ENCODE measurements around the gene SULT1A3.
"Not testable (repeated sequence)": the region's sequence is repeated elsewhere in the genome, so short reads cannot be mapped to it uniquely, and the experiment has no call there.

Gene SULT1A3

DNA sequence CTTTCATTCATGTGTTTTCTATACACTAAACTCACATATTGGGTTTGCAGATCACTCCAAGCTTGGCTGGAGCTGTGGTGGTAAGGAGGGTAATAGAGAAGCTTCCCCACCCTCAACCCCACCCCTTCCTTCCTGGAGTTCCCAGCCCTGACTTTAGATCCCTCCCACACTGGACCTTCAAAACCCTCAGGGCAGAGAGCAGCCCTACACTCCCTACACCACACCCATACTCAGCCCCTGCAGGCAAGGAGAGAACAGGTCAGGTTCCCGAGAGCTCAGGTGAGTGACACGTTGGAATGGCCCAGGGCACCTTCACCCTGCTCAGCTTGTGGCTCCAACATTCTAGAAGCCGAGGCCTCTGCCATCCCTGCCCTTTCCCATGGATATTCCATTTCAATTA, at the start of gene SULT1A3:
TSS of gene SULT1A3 (plus strand) at position 207 of the 400 bp plus-strand sequence. CDS start 1,474 bp downstream, outside the sequence.
- not testable (repeated sequence) for DNase-seq (ENCODE audit: low spot score)

DNA sequence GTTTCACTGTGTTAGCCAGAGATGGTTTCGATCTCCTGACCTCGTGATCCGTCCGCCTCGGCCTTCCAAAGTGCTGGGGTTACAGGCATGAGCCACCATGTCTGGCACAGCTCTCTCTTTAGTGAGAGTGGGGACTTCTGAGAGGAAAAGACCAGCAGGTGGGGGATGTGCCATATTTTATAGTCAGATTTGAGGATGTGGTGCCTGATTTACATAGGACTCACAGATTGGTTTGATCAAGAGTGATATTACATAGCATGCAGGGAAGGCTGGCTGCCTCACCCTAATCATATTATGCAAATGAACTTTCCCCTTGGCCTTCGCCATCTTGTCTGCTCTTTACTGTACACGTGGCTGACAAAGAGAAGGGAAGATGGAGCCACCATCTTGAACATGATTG, 48.0 kb upstream of the SULT1A3 start:
- no peak for DNase-seq (ENCODE audit: low spot score)

DNA sequence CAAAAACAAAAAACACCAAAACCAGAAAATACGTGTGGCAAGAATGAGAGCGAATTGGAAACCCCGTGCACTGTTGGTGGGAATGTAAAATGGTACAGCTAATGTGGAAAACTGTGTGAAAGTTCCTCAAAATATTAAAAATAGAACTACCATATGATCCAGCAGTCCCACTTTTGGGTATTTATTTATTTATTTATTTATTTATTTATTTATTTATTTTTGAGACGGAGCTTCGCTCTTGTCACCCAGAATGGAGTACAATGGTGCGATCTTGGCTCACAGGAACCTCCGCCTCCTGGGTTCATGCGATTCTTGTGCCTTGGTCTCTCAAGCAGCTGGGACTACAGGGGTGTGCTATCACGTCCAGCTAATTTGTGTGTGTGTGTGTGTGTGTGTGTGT, 46.5 kb upstream of the SULT1A3 start:
- no peak for DNase-seq (ENCODE audit: low spot score)

DNA sequence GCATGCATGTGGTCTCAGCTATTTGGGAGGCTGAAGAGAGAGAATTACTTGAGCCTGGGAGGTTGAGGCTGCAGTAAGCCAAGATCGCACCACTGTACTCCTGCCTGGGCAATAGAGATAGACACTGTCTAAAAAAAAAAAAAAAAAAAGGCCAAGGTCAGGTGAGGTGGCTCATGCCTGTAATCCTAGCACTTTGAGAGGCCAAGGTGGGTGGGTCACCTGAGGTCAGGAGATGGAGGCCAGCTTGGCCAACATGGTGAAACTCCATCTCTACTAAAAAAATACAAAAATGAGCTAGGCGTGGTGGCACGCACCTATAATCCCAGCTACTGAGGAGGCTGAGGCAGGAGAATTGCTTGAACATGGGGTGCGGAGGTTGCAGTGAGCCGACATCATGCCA, 43.9 kb upstream of the SULT1A3 start:
- no peak for DNase-seq (ENCODE audit: low spot score)

DNA sequence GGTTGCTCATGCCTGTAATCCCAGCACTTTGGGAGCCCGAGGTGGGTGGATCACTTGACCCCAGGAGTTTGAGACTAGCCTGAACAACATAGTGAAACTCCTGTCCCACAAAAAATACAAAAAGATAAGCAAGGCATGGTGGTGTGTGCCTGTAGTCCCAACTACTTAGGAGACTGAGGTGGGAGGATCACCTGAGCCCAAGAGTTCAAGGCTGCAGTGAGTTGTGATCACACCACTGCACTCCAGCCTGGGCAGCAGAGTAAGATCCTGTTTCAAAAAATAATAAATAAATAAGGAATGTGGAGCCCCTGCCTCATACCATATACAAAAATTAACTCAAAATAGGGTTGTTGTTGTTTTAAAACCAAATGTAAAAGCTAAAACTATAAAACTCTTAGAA, 41.8 kb upstream of the SULT1A3 start:
- no peak for DNase-seq (ENCODE audit: low spot score)

DNA sequence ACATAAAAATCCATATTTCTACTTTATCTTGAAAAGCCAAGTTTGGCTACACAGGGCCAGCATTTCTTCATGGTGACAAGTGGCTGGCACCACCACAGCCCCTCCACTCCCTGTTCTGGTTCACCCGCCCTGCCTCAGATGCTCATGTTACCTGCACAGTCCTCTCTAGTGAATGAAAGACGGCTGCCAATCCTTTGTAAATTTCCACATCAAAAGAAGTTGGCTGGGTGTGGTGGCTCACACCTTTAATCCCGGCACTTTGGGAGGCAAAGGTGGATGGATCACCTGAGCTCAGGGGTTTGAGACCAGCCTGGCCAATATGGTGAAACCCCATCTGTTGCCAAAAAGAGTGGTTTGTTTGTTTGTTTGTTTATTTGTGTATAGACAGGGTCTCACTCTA, 35.5 kb upstream of the SULT1A3 start:
- DNase-seq (ENCODE audit: low spot score) = no peak

DNA sequence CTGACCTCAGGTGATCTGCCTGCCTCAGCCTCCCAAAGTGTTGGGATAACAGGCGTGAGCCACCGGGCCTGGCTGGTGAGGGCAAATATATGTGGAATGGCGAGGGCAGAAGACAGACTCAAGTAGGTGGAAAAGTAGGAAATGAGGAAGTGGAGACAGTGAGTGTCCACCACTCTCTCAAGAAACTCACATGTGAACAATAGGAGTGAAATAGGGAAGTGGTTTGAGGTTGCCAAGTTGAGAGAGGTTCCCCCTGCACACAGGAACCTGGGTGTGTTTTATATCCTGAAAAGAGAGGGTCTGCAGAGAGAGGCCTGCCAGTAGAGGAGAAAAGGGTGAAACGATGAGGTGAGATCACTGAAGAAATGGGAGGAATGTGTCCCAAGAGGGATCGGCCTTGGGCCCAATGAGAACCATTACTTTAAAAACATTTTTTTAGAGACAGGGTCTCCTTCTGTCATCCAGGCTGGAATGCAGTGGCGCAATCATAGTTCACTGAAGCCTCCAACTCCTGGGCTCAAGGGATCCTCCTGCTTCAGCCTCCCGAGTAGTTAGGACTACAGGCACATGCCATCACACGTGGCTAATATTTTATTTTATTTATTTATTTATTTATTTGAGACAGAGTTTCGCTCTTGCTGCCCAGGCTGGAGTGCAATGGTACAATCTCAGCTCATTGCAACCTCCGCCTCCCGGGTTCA, 32.7 kb upstream of the SULT1A3 start:
- no peak for DNase-seq (ENCODE audit: low spot score)

DNA sequence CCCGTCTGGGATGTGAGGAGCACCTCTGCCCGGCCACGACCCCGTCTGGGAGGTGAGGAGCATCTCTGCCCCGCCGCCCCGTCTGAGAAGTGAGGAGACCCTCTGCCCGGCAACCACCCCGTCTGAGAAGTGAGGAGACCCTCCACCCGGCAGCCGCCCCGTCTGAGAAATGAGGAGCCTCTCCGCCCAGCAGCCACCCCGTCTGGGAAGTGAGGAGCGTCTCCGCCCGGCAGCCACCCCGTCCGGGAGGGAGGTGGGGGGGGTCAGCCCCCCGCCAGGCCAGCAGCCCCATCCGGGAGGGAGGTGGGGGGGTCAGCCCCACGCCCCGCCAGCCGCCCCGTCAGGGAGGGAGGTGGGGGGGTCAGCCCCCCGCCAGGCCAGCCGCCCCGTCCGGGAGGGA, 30.3 kb upstream of the SULT1A3 start:
- DNase-seq (ENCODE audit: low spot score) = not testable (repeated sequence)

DNA sequence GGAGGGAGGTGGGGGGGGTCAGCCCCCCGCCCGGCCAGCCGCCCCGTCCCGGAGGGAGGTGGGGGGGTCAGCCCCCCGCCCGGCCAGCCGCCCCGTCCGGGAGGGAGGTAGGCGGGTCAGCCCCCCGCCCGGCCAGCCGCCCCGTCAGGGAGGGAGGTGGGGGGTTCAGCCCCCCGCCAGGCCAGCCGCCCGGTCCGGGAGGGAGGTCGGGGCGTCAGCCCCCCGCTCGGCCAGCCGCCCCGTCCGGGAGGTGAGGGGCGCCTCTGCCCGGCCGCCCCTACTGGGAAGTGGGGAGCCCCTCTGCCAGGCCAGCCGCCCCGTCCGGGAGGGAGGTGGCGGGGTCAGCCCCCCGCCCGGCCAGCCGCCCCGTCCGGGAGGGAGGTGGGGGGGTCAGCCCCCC, 29.6 kb upstream of the SULT1A3 start:
- not testable (repeated sequence) for DNase-seq (ENCODE audit: low spot score)

DNA sequence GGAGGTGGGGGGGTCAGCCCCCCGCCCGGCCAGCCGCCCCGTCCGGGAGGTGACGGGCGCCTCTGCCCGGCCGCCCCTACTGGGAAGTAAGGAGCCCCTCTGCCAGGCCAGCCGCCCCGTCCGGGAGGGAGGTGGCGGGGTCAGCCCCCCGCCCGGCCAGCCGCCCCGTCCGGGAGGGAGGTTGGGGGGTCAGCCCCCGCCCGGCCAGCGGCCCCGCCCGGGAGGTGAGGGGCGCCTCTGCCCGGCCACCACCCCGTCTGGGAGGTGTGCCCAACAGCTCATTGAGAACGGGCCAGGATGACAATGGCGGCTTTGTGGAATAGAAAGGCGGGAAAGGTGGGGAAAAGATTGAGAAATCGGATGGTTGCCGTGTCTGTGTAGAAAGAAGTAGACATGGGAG, 28.9 kb upstream of the SULT1A3 start:
- DNase-seq (ENCODE audit: low spot score) = not testable (repeated sequence)

DNA sequence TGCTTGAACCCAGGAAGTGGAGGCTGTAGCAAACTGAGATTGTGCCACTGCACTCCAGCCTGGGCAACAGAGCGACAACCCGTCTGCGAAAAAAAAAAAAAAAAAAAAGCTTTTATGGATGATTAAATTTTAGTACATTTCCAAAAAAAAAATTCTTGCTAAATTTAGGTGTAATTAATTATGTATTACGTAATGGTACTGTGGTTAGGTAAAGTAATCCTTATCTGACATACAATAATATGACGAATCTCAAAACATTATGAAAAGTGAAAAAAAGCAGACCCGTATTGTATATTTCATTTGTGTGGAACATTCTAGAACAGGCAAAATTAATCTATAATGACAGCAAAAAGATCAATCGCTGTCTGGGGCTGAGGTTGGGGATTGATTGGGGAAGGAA, 26.0 kb upstream of the SULT1A3 start:
- no peak for DNase-seq (ENCODE audit: low spot score)

DNA sequence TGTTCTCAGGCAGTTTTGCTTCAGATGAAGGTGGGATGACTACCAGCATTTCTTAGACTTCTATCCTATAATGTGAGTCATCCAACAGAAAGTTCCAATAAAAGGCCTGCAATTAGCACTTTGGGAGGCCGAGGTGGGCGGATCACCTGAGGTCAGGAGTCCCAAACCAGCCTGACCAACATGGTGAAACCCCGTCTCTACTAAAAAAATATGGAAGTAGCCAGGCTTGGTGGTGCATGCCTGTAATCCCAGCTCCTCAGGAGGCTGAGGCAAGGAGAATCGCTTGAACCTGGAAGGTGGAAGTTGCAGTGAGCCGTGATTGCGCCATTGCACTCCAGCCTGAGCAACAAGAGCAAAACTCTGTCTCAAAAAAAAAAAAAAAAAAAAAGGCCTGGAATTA, 22.2 kb upstream of the SULT1A3 start:
- DNase-seq (ENCODE audit: low spot score) = not testable (repeated sequence)

DNA sequence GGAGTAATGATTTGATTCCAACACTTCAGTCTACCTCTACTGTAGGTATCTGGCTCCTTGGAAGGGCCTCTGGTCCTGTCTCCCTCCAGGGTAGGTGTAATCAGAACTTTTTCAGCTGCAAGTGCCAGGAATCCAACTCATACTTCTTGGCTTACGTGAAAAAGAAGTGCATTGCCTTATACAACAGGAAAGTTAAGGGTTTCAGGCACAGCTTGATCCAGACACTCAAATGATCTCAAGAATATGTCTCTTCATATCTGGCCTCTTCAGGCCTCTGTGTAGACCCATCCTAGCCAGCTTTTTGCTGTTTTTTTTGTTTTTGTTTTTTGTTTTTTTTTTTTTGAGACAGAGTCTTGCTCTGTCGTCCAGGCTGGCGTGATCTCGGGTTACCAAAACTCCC, 19.9 kb upstream of the SULT1A3 start:
- no peak for DNase-seq (ENCODE audit: low spot score)

DNA sequence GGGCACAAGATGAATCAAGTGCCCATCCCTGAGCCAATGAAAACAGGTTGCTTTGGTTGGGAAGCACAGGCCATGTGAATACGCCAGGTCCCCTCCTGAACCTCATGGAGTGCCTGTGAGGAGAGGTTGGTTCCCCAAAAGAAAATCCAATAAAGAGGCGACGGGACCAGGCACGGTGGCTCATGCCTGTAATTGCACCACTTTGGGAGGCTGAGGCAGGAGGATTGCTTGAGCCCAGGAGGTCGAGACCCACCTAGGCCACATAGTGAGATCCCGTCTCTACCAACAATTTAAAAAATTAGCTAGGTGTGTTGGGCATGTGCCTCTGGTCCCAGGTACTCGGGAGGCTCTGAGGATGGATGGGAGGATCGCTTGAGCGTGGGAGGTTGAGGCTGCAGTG, 19.1 kb upstream of the SULT1A3 start:
- DNase-seq (ENCODE audit: low spot score) = no peak

DNA sequence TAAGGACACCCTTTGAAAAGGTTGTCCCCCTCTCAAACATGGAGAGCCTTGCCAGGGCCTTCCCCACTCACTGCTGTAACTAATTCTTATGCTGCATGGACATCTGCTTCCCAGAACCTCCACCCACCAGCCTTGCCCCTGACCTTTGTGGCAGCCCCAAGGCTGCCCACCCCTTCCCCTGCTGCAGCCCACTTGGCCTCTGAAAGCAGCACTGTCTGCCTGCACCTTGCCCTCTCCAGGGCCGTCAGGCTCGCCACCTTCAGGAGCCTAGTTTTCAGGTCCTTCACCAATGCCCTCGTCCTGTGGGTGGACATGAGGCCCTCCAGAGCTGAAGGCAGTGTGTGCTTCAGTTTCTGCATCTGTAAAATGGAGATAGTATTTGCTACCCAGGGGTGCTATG, 18.3 kb upstream of the SULT1A3 start:
- DNase-seq (ENCODE audit: low spot score) = no peak

DNA sequence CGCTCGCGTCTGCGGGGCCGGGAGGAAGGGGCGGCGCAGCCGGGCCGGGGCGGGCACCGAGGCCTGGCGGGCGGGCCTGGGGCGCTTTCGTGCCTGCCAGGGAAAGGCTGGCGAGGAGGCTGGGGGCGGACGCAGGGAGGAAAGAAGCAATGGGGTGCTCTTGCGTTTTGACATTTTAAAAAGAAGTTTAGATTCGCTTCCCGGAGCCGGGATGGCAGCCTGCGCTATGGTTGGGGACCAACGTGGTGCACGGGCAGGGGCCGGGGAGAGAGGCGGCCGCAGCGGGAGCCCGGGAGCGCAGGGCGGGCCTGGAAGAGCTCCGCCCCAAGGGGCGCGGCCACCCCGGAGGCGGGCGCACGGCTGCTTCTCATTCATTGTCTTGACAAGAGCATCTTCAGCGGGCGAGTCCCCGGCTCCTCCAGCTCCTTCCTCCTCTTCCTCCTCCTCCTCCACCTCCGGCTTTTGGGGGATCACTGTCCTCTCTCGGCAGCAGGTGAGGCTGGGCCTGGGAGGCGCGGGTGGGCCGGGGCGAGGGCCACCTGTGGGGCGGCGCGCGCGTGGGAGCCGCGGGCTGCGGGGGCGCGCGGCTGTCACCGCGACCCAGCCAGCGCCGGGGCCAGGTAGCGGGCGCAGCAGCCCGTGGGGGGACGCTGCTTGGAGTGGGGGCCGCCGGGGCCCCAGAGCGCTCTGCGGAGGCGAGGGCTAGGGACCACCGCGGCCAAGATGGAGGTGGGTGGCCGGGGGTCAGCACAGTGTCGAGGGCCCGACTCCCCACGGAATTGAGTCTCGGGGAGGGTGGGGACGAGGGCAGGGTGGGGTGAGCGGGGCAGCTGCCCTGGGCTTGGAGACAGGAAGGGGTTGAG, 15.6 kb upstream of the SULT1A3 start, which contains the start of gene CORO1A:
TSS of gene CORO1A (plus strand) at position 370 of the 863 bp plus-strand sequence. CDS start 1,608 bp downstream, outside the sequence.
- peak; percentile 75 for DNase-seq (ENCODE audit: low spot score)

DNA sequence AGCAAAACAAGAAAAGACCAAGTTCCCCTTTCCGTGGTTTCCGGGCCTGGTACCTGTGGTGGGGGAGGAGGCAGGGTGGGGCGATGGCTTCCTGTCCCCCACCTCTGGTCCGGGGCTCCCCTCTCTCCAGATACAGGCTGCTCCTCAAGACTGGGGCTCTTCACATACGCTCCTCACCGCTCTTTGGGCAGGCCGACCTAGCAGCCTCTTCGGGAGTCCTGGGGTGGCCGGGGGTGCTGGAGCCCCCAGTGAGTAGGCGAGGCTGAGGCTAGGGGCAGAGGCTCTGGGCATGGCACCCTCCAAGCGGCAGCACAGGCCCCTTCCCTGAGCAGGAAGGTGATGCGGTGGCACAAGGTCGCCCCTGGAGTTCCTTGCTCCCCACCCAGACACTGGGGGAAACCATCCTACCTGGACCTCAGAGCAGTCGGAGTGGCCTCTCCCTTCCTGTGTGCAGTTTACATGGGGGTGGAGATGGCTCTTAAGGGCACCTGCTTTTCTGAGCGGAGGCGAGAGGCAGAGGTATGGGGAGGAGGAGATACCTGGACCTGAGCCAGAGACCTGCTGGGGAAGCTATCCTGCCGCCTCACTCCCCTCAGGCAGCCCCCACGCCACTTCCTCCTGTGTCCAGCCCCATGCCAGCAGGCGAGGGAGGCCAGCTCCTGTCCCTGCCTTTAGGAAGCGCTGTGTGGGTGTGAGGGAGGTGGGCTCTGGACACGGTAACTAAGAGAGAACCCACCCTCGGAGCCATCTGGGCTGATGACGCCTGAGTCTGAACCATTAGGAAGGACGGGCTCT, 14.8 kb upstream of the SULT1A3 start:
- no peak for DNase-seq (ENCODE audit: low spot score)

DNA sequence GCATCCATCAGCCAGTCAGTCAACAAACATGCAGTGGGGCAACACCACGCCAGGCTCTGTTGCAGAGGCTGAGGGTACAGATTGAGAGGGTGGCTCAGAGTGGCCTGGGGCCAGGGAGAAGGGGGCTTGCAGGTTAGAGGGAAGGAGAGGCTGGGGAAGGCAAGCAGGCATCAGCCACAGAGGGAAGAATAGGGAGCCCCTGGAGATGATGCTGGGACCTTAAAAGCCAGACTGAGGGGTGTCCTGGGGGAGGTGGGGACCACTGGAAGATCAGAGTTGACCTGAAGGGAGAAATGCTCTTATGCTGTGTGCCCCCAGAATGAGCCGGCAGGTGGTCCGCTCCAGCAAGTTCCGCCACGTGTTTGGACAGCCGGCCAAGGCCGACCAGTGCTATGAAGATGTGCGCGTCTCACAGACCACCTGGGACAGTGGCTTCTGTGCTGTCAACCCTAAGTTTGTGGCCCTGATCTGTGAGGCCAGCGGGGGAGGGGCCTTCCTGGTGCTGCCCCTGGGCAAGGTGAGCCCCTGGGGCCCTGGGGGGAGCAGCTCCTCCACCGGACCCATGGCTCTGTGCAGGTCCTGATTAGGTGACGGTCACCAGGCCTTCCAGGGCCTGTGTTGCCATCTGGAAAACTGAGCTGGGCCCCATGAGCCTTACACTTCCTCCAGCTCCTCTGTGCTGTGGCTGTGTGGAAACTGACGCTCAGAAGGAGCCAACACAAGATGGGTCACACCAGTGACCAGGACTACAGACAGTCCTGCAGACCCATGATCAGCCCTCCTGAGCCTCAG, 14.0 kb upstream of the SULT1A3 start:
- DNase-seq (ENCODE audit: low spot score) = no peak

DNA sequence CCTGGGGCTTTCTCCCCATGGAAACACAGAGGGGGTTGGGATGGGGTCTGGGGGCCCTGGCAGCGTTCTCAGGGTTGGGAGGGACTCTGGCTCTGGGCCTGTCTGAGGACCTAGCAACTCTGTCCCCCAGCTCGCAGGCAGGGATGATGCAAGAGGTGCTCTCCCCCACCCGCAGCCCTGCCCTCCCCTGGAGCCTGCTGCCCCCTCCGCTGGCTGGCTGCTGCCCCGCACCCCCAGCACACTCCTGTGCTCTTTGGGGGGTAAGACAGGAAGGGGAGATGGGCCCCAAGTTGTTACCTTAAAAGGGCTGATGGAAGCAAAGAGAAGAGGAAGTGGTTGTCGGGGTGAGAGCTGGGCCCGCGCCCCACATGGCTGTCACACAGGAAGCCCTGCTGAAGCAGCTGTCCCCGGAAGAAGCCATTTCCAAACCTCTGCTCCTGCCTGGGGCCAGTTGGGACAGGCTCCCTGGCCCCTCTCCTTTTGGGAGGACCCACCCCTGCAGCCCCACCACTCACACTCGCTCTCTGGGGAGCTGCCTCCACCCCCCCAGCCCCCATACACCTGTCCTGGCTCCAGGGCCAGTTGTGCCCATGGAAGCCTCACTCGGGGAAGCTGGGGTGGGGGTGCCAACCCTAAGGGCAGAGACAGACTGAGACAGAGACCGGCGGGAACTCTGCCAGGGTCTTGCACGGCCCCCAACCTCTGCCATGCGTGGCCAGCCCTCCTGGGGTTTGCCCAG, 13.2 kb upstream of the SULT1A3 start:
- peak; percentile 61 for DNase-seq (ENCODE audit: low spot score)

DNA sequence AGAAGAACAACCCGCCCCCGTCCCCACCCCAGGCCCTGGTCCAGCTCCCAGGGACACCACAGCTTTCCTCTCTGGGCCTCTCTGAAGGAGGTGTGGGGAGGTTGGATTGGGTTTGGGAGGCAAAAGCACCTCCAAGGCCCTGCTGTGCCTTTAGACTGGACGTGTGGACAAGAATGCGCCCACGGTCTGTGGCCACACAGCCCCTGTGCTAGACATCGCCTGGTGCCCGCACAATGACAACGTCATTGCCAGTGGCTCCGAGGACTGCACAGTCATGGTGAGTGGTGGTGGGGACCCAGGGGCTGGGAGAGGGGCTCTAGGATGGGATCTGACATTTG, 12.6 kb upstream of the SULT1A3 start:
- no peak for DNase-seq (ENCODE audit: low spot score)

Data from globus pallidus (tissue), 1 donor.